HG02763 (cell line): ENCODE results near the gene TBX19.
"Not testable (repeated sequence)": the region's sequence is repeated elsewhere in the genome, so short reads cannot be mapped to it uniquely, and the experiment has no call there.

Experiments
- ATAC-seq: cut with Tn5 transposase; IDR thresholded peaks from one replicate; pipeline ENCODE4 v1.9.1; 2021; ENCODE audit warnings: mild to moderate bottlenecking, moderate library complexity; ENCODE audit not compliant: unreplicated experiment

Gene TBX19

DNA sequence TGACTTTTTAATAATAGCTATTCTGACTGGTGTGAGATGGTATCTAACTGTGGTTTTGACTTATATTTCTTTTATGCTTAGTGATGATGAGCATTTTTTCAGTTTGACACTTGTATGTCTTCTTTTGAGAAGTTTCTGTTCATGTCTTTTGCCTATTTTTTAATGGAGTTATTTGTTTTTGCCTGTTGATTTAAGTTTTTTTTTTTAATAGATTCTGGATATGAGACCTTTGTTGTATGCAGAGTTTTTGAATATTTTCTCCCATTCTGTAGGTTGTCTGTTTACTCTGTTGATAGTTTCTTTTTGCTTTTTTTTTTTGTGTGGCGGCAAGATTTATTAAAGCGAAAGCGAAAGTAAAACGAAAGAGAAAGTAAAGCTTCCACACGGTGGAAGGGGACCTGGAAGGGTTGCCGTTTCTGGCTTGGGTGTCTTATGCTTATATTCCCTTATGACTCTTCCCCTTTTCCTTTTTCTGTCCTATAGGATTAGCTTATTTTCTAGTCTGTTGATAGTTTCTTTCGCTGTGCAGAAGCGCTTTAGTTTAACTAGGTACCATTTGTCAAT lies 67.6 kb downstream of the TBX19 start:
- ATAC-seq: no peak

GRCh38 chr1:168354335-168355269 lies 73.9 kb downstream of the TBX19 start:
- ATAC-seq: not testable (repeated sequence)

- ATAC-seq: no peak
Measured at GRCh38 chr1:168360151-168361021, 79.7 kb downstream of the TBX19 start.

DNA sequence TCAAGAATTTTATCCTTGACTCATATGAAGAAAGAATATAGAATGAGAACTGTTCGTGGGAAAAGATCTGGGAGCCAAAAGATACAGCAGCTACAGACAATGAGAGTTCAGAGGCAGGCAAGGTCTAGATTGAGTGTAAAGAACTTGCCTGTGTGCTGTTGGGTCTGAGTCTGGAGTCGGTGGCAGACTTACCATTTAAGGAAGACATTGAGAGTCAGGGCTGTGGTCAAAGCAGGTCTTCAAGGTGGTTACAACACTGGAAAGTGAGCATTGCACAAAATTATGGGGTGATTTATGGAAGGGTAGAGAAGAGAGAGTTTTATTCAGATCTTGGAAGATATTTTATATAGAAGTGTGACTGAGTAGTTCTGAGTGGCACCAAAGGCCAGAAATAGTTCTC lies 80.6 kb downstream of the TBX19 start:
- ATAC-seq: no peak

- no peak for ATAC-seq
Measured at GRCh38 chr1:168362991-168363390, 82.3 kb downstream of the TBX19 start.
